OCI-LY3 (cell line): ENCODE measurements around the gene PTPRN2.

Experiments
- EZH2phosphoT487 ChIP-seq: fragments of 200-600 bp; shearing (Covaris generic); IDR thresholded peaks from 2 replicates; pipeline ENCODE4 v1.6.1; 2018; ENCODE audit warnings: antibody characterized with exemption, mixed run types, low read depth
- TF ChIP-seq, protein P1 (sequence below): fragments of 200-600, 300-600 bp; sonication (generic); IDR thresholded peaks from 2 replicates; pipeline ENCODE4 v1.5.1; 2014; ENCODE audit warnings: antibody characterized with exemption, low read length, low read depth

DNA sequence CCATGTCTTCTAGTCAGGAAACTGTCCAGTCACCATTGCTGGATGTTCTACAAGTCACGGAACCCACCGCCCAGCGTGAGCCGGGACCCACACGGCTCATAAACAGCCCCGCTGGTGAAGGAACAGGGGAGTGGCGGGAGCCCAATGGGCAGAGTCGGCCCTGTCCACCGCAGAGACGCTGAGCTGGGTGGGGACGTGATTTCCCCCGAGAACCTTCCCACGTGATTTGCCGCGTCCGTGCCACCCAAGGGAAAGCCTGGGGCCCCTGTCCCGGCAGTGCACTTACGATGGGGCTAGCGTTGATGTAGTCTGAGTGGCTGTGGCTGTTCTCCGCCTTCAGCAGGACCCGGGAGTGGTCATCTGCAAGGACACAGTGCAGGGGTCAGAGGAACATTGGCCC, 983.9 kb downstream of the PTPRN2 start:
- TF ChIP-seq, protein P1, sequence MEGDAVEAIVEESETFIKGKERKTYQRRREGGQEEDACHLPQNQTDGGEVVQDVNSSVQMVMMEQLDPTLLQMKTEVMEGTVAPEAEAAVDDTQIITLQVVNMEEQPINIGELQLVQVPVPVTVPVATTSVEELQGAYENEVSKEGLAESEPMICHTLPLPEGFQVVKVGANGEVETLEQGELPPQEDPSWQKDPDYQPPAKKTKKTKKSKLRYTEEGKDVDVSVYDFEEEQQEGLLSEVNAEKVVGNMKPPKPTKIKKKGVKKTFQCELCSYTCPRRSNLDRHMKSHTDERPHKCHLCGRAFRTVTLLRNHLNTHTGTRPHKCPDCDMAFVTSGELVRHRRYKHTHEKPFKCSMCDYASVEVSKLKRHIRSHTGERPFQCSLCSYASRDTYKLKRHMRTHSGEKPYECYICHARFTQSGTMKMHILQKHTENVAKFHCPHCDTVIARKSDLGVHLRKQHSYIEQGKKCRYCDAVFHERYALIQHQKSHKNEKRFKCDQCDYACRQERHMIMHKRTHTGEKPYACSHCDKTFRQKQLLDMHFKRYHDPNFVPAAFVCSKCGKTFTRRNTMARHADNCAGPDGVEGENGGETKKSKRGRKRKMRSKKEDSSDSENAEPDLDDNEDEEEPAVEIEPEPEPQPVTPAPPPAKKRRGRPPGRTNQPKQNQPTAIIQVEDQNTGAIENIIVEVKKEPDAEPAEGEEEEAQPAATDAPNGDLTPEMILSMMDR: no peak
- no peak for TF ChIP-seq EZH2phosphoT487
